ENCODE data around the gene MAMDC2. TPM values are rescaled to one million over a fixed set of nuclear protein-coding genes. Genes with fewer than 3 reads are reported as not detected.

The MAMDC2 gene
- total and polyA plus RNA-seq, 2 of the 4 experiments (the other 2 are of a cell fraction) = 5.0 to 5.2 TPM

GRCh38 chr9:70255486-70255885, 211.8 kb downstream of the MAMDC2 start:
- H2AK5ac ChIP-seq (ENCODE audit: low read depth, low read length) = peak overlapping the region; percentile 51
- H3K56ac ChIP-seq (ENCODE audit: extremely low read depth, insufficient read depth, low read length) = peak overlapping the region; percentile 93
- peak overlapping the region; percentile 95; the same call in 1 of the 2 replicates for H4K91ac ChIP-seq (ENCODE audit: insufficient read depth, low read depth, low read length)
- peak overlapping the region; percentile 89 for H3K4me2 ChIP-seq (ENCODE audit: low read depth, low read length)
- 0 out of 2 replicates have a peak, but pooled peaks cover 2% of the 10 kb centered on the region for H3K9me3 ChIP-seq (ENCODE audit: control insufficient read depth, insufficient read depth, low read length)
- DNase-seq (peak; percentile 45), ATAC-seq (ENCODE audit: low read depth) (no peak)
- H3K79me1 ChIP-seq (ENCODE audit: low read depth in 1 of 2, low read length in 2 of 2) = peaks cover 10 to 43% of the 10 kb centered on the region in 2 experiments
- no peaks in the 10 kb centered on the region for H3K36me3 ChIP-seq (ENCODE audit: control insufficient read depth, insufficient read depth, low read length)
- H4K20me1 ChIP-seq (ENCODE audit: insufficient read depth, low read length) = peaks cover 5% of the 10 kb centered on the region
- no peaks in the 10 kb centered on the region for H3K9me1 ChIP-seq (ENCODE audit: insufficient read depth, low read length)
- H3K4ac ChIP-seq (ENCODE audit: low read depth, low read length) = peak overlapping the region; percentile 93
- intact Hi-C loops (cut with micrococcal nuclease) = loop anchor here (10.0 kb wide), 1 partner anchor 281 kb away; no protein-coding TSS in a partner anchor
- peak overlapping the region; percentile 79; the same call in 1 of the 2 replicates for H3K18ac ChIP-seq (ENCODE audit: low read depth, low read length)
- peak overlapping the region; percentile 83; the same call in 1 of the 2 replicates for H3K27ac ChIP-seq (ENCODE audit: insufficient read depth, low read length)
- H3K9ac ChIP-seq (ENCODE audit: low read depth, low read length) = peak overlapping the region; percentile 78; the same call in 1 of the 2 replicates
- BruUV-seq (replicated peaks) = no TSS peak
- peak overlapping the region; percentile 93 for H2BK120ac ChIP-seq (ENCODE audit: low read depth, low read length)
- TF ChIP-seq BHLHE40 (IDR thresholded peaks at IDR 0.05; ENCODE audit: low read depth, low read length) = no peak
- no peak for TF ChIP-seq CTCF (conservative IDR thresholded peaks at IDR 0.05; ENCODE audit: low read depth, low read length)
- no peak for TF ChIP-seq USF2 (IDR thresholded peaks at IDR 0.05; ENCODE audit: low read depth, low read length)
- no peak for TF ChIP-seq SMC3 (IDR thresholded peaks at IDR 0.05; ENCODE audit: low read depth, low read length)
- no peak; the same call in 1 of the 2 replicates for TF ChIP-seq POLR2A (IDR thresholded peaks at IDR 0.05; ENCODE audit: low read depth, low read length)
- no peak for TF ChIP-seq MAFK (IDR thresholded peaks at IDR 0.05; ENCODE audit: low read depth, low read length)
- TF ChIP-seq MXI1 (IDR thresholded peaks at IDR 0.05; ENCODE audit: borderline replicate concordance, low read depth, low read length) = no peak
- no peak for TF ChIP-seq NFE2L2 (IDR thresholded peaks at IDR 0.05; ENCODE audit: low read depth, low read length)
- TF ChIP-seq RAD21 (IDR thresholded peaks at IDR 0.05; ENCODE audit: low read length) = no peak
- no peak for TF ChIP-seq MAZ (IDR thresholded peaks at IDR 0.05; ENCODE audit: borderline replicate concordance, low read depth, low read length)
- no peak for TF ChIP-seq RFX5 (IDR thresholded peaks at IDR 0.05; ENCODE audit: low read depth, low read length)
- TF ChIP-seq CEBPB (IDR thresholded peaks at IDR 0.05; ENCODE audit: low read depth, low read length) = no peak
- H3K14ac ChIP-seq (replicated peaks; ENCODE audit: low read depth, low read length) = peak overlapping the region; percentile 96
- H3K27me3 ChIP-seq (ENCODE audit: control insufficient read depth, insufficient read depth, low read length) = no peaks in the 10 kb centered on the region
- H2BK20ac ChIP-seq (ENCODE audit: low read depth, low read length) = peak overlapping the region; percentile 90
- H2BK15ac ChIP-seq (ENCODE audit: low read depth, low read length) = peak overlapping the region; percentile 81
- peak overlapping the region; percentile 93 for H2BK5ac ChIP-seq (ENCODE audit: low read depth, low read length, poor library complexity, severe bottlenecking)
- in situ Hi-C loops (cut with MboI; ENCODE audit: low sequenced_read_pairs) = no loop called here
- H4K5ac ChIP-seq (ENCODE audit: low read depth, low read length) = peak overlapping the region; percentile 66
- H3K4me1 ChIP-seq (ENCODE audit: control insufficient read depth, insufficient read depth, low read length) = peaks cover 15% of the 10 kb centered on the region
- no peak overlapping the region for H2AFZ ChIP-seq (replicated peaks; ENCODE audit: low read length, poor library complexity)
- POLR2A ChIA-PET (ENCODE audit: unreplicated experiment) = interaction anchor here (0.6 to 0.9 kb wide), 3 partner anchors 163 to 1258 kb away, joined by 3 read pairs; no protein-coding TSS in a partner anchor
- peak overlapping the region; percentile 99 to 100 for H4K8ac ChIP-seq (ENCODE audit: low read depth in 2 of 2, low read length in 2 of 2)
- no peak overlapping the region for H2AK9ac ChIP-seq (replicated peaks; ENCODE audit: low read depth, low read length, poor library complexity)
- peak overlapping the region; percentile 26; the same call in 1 of the 2 replicates for H3K4me3 ChIP-seq (ENCODE audit: insufficient read depth, low read depth, low read length)
- peak overlapping the region; percentile 93 for H3K23ac ChIP-seq (ENCODE audit: low read depth, low read length)
- dilution Hi-C loops (cut with HindIII; ENCODE audit: low sequenced_read_pairs, unreplicated experiment) = no loop called here
- CTCF ChIA-PET = interaction anchor here (0.6 to 0.8 kb wide), 2 partner anchors 115 to 142 kb away, joined by 3 read pairs; no protein-coding TSS in a partner anchor

Data from IMR-90 (cell line).